DMS153 (cell line): ENCODE data around the gene MINDY3.
"Not testable (repeated sequence)": the region's sequence is repeated elsewhere in the genome, so short reads cannot be mapped to it uniquely, and the experiment has no call there.

Experiments used
- DNase-seq: peaks from one replicate; lab custom pipeline; 2025; lab: John Stamatoyannopoulos, UW

Gene MINDY3

DNA sequence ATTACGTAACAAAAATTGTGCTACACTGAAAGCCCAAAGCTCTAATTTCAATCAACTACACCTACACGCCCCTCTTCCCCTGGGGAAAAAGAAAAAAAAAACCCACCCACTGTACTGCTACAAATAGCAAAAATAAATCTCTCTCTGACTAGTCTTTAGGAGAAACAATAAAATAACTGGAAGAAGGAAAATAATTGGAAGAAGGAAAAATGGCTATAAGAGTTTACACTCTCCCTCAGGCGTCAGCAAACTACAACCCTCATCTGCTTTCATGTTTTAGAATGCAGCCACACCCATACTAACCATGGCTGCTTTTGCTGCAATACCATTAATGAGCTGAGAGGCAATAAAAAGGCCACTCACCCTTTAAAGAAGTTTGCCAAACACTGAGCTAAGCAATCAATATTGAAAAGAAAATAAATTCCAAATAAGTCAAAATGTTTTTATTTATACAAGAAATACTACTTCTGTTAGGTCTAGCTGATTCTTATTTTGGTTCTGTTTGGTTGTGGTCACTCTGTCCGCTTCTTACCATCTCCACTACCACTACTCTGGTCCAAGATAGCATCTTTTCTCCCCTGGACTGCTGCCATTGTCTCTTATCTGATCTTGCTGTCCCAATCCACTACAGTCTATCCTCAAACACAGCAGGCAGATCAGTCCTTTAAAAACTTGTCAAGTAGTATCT lies 3.8 kb downstream of the MINDY3 start:
- DNase-seq: peak; percentile 14

DNA sequence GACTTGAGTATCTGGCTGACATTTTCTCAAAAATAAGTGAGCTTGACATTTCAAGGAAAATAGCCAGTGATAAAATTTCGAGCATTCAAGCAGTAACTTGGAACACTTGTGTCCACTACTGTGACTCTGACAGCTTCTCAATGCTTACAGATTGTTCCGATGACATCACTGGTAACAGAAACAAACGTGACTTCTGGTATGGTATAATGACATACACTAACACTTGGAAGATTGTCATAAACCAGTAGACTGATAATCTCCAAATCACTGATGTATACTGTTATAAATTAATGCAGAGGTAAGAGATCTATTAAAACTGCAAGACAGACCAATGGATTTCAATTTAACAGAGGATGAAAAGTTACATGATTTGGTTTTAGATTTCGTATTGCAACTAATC lies 6.5 kb downstream of the MINDY3 start:
- DNase-seq: no peak

DNA sequence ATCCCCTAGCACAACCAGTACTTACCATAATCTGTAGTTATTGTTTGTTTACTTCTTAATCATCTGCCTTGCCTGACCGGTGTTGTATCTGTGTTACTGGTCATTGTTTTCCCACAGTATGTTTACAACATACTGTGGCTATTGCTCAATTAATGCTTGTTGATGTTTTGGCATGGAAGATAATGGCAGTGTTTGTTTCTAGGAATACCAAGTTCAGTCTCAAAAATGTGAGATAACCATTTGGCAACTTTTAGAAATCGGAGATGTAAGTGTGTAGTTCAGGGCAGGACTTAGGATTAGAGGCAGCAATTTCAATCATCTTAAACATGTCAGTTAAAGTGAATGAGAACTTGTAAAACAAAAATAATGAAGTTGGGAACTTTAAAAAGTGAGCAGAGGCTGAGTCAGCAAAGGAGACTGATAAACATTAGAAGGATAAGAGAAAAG lies 8.2 kb downstream of the MINDY3 start:
- DNase-seq: no peak

DNA sequence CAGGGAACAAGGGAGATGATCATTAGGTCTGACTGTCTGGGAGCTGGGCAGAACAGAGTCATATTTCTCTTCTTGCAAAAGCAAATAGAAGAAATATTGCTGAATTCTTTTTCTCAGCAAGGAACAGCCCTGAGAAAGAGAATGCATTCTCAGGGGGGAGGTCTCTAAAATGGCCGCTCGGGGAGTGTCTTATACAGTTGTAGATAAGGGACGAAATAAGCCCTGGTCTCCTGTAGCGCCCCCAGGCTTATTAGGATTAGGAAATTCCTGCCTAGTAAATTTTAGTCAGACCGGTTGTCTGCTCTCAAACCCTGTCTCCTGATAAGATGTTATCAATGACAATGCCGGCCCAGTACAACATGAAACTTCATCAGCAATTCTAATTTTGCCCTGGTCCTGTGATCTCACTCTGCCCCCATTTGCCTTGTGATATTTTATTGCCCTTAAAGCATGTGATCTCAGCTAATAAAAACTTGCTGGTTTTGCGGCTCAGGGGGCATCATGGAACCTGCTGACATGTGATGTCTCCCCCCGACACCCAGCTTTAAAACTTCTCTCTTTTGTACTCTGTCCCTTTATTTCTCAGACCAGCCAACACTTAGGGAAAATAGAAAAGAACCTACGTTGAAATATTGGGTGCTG lies 9.8 kb downstream of the MINDY3 start:
- not testable (repeated sequence) for DNase-seq

DNA sequence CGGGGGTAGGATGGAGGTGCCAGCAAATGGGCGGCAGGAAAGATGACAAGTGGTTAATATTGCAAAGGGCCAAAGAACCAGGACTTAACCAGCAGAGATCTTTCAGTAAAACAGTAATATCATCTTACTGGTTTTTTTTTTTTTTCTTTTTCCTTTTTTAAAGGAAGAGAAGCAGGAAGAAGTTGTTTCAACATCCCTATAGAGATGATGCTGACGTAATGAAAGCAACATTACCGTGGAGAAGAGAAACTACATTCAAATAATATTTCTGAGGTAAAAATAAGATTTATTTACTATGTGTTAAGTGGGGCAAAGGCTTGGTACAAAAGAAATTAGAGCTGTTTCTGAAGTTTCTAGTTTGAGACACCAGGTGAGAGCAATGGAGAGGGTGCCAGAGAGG lies 11.0 kb downstream of the MINDY3 start:
- DNase-seq: no peak

DNA sequence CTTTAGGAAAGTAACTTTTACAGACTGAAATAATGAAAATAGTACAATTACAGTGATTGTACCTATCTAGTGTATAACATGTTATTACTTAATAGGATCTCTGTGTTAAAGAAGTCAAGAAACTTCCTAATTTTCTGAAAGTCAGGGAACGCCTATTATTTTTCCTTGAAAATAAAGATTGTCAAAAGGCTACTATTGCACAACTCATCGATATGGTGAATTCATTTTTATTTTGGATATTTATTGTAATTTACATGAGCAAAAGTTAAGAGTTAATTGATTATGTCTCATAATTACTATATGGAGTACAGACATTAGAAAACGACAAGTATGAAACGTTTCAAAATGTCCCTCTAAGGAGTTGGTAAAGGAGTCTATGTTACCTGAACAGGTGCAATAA lies 12.8 kb downstream of the MINDY3 start:
- DNase-seq: no peak

DNA sequence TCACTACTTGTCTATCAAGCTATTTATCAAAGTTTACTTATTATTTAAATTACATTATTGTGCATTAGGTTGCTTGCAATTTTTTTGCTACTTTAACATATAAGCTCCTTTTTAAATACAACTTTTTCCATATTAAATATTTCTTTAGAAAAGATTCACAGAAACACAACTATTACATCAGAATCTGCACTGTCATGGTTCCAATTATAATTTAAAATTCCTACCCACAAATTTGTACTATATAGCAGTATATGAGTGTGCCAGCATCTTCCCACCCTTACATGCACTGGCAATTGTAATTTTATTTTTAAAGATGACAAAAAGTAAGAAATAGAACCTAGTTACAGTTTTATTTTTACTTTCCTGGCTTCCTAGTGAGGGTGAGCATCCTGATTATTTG lies 15.8 kb downstream of the MINDY3 start:
- no peak for DNase-seq

DNA sequence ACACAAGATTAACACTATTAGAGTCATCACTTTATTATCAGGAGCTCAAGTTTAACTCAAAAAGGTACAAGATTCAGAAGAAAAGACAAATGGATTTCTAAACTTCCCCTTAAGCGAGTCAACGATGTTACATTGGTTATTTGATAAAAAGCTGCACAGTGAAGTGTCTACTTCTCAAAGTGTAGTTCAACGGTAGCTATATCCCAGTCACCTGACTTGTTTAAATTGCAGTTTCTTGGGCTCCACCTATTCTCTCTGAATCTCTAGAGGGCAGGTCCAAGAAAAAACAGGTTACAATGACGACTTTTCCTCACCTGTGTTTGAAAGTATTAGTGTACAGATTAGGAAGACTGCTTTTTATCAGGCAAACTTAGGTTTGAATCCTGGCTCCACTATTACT lies 16.6 kb downstream of the MINDY3 start:
- no peak for DNase-seq

DNA sequence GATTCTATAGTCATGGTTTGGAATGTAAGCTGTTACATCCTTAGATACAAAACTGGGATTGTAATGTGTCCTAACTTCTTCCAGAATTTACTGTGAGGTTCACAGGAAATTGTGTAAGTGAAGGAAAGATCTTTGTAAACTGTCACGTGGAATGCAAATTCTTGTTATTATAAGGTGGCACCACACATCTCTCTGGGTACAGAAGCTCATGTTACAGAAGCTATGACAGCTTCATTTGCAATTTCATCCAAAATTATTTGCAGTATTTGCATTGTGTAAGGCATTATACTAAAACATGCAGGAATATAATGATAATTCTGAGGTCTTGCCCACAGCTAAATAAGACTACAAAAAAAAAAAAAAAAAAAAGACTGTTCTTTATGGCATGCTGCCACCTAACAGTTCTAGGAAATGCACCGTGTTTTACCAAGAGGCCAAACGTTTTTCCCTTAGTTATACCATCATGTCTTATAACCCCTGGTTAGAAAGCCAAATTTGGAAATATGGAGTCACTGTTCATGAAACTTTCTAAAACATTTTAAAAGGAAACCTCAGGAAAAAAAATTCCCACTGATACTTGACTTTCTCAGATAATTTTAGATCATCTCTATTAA lies 17.6 kb downstream of the MINDY3 start:
- DNase-seq: no peak

DNA sequence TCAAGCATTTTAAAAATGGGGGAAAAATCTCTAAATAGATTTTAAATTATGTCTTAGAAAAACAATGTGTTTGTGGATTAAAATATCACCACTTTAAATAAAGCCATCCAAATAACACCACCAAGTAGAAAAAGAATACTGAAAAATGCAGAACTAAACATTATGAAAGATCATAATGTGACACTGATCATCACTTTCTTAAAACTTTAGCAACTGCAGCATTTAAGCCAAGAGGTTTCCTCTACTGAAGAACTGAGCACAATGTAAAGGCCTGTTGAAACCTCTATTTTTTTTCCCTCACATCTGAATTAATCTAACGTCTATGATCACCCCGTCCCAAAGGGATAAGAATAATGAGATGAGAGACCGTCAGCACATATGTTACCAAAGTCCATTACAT lies 18.6 kb downstream of the MINDY3 start:
- DNase-seq: no peak

DNA sequence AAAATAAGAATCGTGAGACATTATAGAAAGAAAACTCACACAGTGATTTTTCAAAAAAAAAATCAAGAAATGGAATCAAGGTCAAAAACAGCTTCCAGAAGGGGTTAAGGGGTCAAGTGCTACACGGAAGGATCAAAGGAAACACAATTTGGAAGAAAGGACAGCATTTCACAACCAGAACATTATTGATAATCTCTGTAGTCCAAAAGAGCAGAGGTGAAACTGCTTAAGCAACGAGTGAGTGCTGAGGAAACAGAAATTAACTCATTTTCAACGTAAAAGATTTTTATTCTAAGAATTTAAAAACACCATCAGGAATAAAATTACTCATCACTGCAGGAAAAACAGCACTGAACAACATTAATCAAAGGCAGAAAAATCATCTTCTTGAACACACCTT lies 23.5 kb downstream of the MINDY3 start:
- no peak for DNase-seq

DNA sequence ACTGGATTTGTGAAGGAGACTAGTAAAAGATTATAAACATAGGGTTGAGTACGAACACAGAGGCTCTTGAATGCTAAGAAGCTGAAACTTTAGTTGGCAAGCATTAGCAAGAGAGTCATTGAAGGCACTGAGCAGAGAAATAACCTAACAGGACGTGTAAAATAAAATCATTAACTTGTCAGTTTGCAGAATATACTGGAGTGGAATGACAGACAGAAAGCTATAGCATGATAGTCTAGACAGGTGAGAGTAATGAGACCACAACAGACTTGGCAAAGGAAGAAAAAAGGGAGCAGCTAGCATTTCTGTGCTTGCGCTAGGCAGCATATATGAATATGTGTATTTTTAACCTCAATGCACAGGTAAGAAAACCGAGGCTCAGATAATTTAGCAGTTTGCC lies 30.8 kb downstream of the MINDY3 start:
- no peak for DNase-seq

DNA sequence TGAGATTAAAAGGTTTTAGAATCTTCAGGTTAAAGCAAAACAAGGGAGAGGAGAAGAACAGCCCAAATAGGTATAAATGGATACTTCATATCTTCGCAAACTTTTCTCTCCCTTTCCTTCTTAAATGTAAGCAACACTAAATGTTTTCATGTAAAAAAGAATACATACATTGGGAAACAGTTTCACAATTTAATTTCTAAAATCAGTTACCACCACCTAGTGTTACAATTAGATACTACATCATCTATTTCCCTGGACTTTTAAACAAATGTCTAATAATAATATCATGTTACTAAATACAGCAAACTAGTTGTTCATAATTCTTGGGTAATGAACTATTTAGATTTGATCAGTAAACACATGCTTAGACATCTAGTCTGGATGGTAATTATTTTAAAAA lies 35.8 kb downstream of the MINDY3 start:
- DNase-seq: no peak

DNA sequence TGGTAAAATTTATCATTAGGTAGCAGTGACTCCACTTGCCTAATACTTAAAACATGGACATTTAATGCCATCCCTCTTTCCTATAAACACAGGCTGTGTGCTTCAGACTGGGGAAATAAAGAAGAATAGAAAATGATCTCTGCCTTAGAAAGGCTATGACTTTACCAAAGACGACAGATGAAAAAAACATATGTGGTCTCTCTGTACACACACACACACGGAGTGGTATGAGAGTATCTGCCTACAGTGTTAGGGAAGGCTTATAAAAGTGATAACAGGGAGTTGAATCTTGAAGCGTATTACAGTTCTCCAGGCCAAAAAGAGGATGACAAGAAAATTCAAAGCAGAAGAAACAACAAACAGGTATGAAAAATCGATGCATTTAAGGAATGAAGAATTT lies 38.2 kb downstream of the MINDY3 start:
- no peak for DNase-seq

DNA sequence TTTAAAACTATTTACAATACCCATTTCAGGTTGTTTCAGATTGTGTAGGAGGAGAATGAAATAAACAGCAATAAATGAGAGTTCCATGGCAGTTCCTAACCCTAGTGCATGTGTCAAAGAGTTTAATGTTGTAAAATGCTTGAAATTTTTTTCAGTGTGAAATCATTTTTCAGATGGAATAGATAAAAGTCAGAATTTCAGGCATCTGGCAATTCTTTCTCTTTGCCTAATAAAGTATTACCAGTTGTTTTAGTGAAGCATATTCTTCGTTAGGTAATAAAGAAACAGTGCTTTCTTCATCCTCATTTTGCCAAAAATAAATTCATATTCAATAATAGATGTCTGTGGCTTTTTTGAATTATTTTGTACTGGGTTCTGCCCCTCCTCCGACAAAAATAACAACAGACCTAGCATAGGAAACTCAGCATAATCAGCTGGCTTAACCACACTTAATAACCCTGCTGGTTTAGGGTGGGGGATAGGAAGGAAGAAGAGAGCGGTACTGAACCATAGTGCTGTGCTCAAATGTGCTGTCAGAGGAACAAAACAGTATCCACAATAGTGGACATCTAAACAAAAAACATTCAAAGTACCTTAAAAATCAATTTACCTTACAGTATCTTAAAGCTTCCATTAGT lies 39.1 kb downstream of the MINDY3 start:
- DNase-seq: no peak

DNA sequence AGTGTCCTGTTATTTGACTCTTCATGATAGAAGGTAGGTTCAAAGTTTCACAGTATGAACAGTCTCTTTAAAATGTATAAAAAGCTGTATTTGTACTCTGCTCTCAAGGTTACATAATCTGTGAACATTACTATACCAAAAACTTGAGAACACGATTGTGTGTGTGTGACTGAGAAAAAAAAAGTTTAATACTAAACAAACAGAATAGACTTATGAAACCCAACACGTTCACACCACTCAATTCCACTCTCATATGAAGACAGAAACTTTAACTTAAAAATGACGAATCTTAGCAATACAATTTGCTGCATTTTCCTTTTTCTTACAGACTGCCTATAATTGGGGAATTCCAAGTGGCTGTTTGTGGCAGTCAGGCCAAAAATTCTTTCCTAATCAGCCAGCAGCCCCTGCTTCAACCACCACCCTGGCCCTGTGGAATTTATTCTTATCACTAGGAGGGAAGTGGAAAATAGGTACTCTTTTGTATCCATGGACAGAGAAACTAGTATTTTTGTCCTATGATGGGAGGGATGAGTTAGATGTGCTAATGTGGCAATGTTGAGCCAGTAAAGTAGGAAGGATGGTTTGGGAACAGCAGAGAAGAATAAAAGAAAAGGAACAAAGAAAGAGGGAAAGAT lies 42.8 kb downstream of the MINDY3 start:
- DNase-seq: no peak

DNA sequence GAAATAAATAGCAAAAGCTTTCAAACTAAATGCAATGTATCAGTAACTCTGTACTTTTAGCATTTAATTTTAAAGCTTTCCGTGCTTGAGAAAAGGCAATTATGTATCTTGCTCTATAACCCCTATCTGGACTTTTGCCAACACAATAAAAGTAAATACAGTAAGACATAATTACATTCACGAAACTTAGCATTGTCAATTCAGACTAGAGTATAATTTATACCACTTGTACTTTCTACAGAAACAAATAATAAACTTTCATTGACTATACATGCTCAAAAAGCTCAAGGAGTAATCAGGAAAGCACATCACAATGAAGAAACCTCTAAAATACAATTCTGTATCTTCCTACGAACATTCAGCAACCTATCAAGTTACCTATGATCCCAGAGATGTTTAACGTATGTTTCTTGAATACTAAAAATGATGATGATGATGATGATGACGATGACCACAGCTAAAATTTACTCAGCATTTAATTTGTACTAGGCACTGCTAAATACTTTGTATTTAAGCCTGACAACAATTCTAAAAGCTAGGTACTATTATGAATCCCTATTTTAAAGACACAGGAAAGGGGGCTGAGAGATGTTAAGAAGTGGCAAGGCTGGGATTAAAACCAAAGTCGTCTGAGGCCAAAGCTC lies 44.9 kb downstream of the MINDY3 start:
- DNase-seq: no peak

DNA sequence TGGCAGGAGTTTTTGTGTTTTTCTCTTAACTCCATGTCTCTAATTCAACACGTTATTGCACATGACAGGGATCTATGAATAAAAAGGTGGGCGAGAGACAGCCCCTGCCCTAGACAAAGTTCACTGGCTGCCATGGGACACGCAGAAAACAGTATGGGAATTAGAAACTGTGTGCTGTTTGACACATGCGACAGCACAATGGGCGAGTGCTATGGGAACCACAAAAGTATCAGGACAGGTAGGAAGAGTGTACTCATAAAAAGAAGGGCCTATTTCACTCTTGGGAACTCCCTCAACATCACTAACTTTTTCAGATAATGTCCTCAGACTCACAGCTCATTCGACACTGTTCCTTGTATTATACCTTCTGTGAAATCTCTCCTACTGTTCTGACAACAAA lies 45.7 kb downstream of the MINDY3 start:
- DNase-seq: no peak

DNA sequence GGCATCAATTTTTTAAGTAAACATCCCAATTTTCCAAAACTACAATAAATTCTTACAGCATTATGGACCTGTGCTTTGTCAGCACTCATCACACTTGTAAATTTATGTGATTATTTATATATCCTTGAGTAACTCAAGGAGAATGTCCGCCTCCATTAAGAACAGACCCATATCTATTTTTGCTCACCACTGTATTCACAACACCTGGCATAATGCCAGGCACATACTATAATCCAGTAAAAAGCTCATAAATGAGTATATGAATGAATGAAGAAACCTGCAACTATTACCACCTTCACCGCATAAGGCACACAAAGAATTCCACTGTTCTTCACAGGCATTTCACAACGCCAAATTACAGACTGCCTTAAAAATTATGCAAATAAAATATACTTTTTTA lies 46.9 kb downstream of the MINDY3 start:
- DNase-seq: no peak

DNA sequence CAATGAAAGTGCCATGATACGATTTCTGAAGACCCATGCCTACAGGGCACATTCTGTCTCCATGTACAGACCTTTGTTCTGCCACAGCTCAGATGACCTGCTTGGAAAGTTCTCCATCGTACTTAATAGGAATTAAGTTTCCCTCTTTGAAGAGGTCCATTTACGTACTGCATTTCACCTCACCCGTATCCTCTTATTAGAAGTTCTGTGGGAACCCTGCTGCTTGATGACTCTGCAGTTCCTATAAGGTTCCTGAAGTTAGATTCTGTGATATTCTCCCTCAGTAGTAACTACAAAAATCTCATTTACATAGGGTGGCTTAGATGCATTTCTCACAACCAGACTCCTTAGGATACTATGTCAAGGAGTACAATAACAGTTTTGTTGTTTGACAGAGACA lies 50.9 kb downstream of the MINDY3 start:
- DNase-seq: no peak

DNA sequence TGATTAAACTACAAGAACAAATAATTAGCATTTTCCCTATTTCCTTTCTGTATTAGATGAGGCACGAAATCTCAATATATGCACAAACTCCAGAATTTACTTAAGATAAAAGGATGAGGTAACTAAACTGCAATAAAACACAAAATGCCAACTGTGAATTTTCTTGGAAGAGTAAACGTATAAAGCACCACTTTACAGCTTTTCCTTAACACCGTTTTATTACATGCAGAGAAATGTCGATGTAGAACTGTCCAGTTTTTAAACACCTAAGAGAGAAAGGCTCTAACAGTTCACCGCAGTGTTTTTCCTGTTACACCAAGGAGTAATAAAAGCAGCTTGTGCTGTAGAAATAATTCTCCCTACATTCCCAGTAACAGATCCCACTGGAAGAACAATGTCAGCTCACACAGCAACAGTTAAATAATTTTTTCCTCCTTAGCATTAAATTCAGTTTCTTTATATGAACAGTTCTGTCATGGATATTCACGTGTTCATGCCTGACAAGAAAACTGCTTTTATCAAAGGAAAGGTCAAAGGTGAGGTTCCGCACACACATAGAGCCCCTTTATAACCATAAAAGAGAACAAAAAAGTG lies 52.0 kb downstream of the MINDY3 start:
- DNase-seq: no peak
